ENCODE measurements around the gene WWOX.

Gene WWOX

DNA sequence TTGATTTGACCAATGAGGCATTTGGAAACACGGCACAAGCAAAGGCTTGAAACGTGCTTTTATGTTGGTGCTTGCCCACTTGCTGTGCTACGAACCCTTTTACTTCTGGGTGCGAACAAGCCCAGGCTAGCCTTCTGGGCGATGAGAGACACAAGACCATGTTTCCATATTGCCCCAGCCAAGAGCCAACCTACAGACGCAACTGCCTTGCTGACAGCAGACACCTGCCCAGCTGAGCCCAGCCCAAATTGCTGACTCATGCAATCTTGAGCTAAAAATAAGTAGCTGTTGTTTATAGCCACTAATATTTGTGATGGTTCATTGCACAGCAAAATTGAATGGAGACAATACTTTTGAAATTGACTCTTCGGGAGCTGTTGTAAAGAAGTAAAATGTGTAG lies 464.5 kb downstream of the WWOX start:
- no peaks in the 10 kb centered on the region for H3K27me3 ChIP-seq
- no peak for DNase-seq
- no peak overlapping the region for H3K4me3 ChIP-seq
- no peaks in the 10 kb centered on the region for H3K9me3 ChIP-seq
- intact Hi-C loops (cut with DNase I; ENCODE audit: low total_unique reads), result no loop called here
- no peak overlapping the region for H3K27ac ChIP-seq
- no peaks in the 10 kb centered on the region for H3K4me1 ChIP-seq
- no peaks in the 10 kb centered on the region for H3K36me3 ChIP-seq
- no peak for TF ChIP-seq CTCF (IDR thresholded peaks at IDR 0.05)

GRCh38 chr16:78566397-78567073 lies 467.1 kb downstream of the WWOX start:
- H3K9me3 ChIP-seq, result no peaks in the 10 kb centered on the region
- H3K36me3 ChIP-seq, result no peaks in the 10 kb centered on the region
- no peak overlapping the region for H3K4me3 ChIP-seq
- DNase-seq, result no peak
- no peak overlapping the region for H3K27ac ChIP-seq
- H3K27me3 ChIP-seq, result no peaks in the 10 kb centered on the region
- intact Hi-C loops (cut with DNase I; ENCODE audit: low total_unique reads), result no loop called here
- H3K4me1 ChIP-seq, result no peaks in the 10 kb centered on the region
- no peak for TF ChIP-seq CTCF (IDR thresholded peaks at IDR 0.05)

DNA sequence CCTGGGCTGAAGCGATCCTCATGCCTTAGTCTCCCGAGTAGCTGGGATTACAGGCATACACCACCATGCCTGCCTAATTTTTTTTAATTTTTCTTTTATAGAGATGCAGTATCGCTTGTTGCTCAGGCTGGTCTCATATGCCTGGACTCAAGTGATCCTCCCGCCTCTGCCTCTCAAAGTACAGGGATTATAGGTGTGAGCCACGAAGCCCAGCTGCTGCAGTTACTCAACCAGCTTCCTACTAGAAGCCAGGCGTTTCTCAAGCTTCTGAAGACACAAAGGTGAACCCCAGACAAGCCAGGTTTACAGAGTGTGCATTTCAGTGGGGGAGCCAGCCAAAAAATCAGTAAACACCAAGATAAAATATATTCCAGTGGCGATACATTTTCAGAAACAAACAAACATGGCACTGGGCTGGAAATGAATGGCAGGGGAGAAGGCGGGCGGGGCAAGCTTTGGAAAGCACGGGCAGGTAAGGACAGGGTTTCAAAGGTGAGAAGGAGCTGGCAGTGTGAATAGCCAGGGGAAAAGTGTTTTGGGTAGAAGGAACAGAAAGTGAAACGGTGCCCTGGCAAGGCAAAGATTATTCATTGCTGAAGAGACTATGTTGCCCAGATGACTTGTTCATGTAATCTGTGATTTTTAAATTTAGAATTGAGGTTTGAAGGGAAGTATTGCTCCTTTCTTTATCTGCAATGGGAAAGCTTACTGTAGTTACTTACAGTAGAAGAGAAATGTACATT lies 471.1 kb downstream of the WWOX start:
- intact Hi-C loops (cut with DNase I; ENCODE audit: low total_unique reads), result no loop called here
- no peaks in the 10 kb centered on the region for H3K9me3 ChIP-seq
- DNase-seq, result no peak
- no peak for TF ChIP-seq CTCF (IDR thresholded peaks at IDR 0.05)
- no peak overlapping the region for H3K27ac ChIP-seq
- H3K4me1 ChIP-seq, result no peaks in the 10 kb centered on the region
- H3K27me3 ChIP-seq, result no peaks in the 10 kb centered on the region
- H3K4me3 ChIP-seq, result no peak overlapping the region
- H3K36me3 ChIP-seq, result no peaks in the 10 kb centered on the region

DNA sequence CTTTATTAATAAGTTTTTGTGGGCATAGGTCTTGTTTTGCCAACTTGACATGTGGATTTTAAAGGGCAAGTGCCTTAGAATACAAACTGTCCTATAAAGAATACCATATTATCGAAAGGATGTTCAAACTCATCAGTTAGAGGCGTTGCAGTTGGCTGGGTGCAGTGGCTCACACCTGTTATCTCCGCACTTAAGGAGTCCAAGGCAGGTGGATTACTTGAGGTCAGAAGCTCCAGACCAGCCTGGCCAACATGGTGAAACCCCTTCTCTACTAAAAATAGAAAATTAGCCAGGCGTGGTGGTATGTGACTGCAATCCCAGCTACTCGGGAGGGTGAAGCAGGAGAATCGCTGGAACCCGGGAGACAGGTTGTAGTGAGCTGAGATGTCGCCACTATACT lies 472.0 kb downstream of the WWOX start:
- no peak for TF ChIP-seq CTCF (IDR thresholded peaks at IDR 0.05)

GRCh38 chr16:78571898-78572358 lies 472.5 kb downstream of the WWOX start:
- Histone ChIP-seq H3K27me3 (no peaks in the 10 kb centered on the region), H3K4me1 (no peaks in the 10 kb centered on the region), H3K27ac (no peak overlapping the region), H3K9me3 (no peaks in the 10 kb centered on the region), H3K36me3 (no peaks in the 10 kb centered on the region), H3K4me3 (no peak overlapping the region)
- intact Hi-C loops (cut with DNase I; ENCODE audit: low total_unique reads), result no loop called here
- TF ChIP-seq CTCF (IDR thresholded peaks at IDR 0.05), result no peak
- DNase-seq, result no peak

More for the DNA sequence above, 472.0 kb downstream of the WWOX start:
- Histone ChIP-seq H3K4me3 (no peak overlapping the region), H3K4me1 (no peaks in the 10 kb centered on the region), H3K36me3 (no peaks in the 10 kb centered on the region), H3K9me3 (no peaks in the 10 kb centered on the region), H3K27me3 (no peaks in the 10 kb centered on the region), H3K27ac (no peak overlapping the region)
- no peak for DNase-seq
- intact Hi-C loops (cut with DNase I; ENCODE audit: low total_unique reads), result no loop called here

Data from tibial artery (tissue), 4 donors.